WTC11 (cell line): ENCODE results near the gene LAGE3. TPM values are rescaled to one million over a fixed set of nuclear protein-coding genes. Genes with fewer than 3 reads are reported as not detected.

Experiments used
- ATAC-seq: fragments of 200-7000 bp; cut with Tn5 transposase; 2 replicates; pipeline ENCODE4 v1.10.0; 2021; ENCODE audit warnings: mild to moderate bottlenecking, moderate library complexity
- CTCF ChIA-PET: fragments of 300-600 bp; sonication (Branson Sonifier 250); formaldehyde crosslinking; loops from one replicate; lab custom pipeline; 2021; ENCODE audit warnings: antibody characterized with exemption; lab: Charles Lee
- POLR2A ChIA-PET: fragments of 350-600 bp; sonication (Branson Sonifier 250); formaldehyde crosslinking; loops from one replicate; lab custom pipeline; 2021; ENCODE audit warnings: antibody characterized with exemption; lab: Charles Lee
- DNase-seq: peaks from one replicate; pipeline ENCODE4 v3.0.0; 2021; ENCODE audit warnings: low spot score
- H3K27ac Mint-ChIP-seq: 2 replicates; pipeline ENCODE4 v1.8.0; 2021; ENCODE audit warnings: mixed read lengths
- H3K27me3 Mint-ChIP-seq: 2 replicates; pipeline ENCODE4 v1.8.0; 2021; ENCODE audit warnings: low read depth, mild to moderate bottlenecking, moderate library complexity, mixed read lengths
- H3K36me3 Mint-ChIP-seq: 2 replicates; pipeline ENCODE4 v1.8.0; 2021; ENCODE audit warnings: mixed read lengths
- H3K4me1 Mint-ChIP-seq: 2 replicates; pipeline ENCODE4 v1.8.0; 2022; ENCODE audit warnings: mixed read lengths
- H3K4me3 Mint-ChIP-seq: 2 replicates; pipeline ENCODE4 v1.8.0; 2021; ENCODE audit warnings: mild to moderate bottlenecking, moderate library complexity, mixed read lengths
- H3K9me3 Mint-ChIP-seq: 2 replicates; pipeline ENCODE4 v1.8.0; 2021; ENCODE audit warnings: mixed read lengths
- ELF4 ChIP-seq: sonication (generic); formaldehyde crosslinking; IDR thresholded peaks from 2 replicates; pipeline ENCODE4 v1.8.1; 2022; ENCODE audit warnings: low read depth, mild to moderate bottlenecking, moderate library complexity, missing genetic modification reagents
- ETV6 ChIP-seq: sonication (generic); formaldehyde crosslinking; IDR thresholded peaks from 2 replicates; pipeline ENCODE4 v1.8.1; 2022; ENCODE audit warnings: mild to moderate bottlenecking, missing genetic modification reagents
- JAZF1 ChIP-seq: fragments of 250-450 bp; sonication (Bioruptor Pico); IDR thresholded peaks from 2 replicates; pipeline ENCODE4 v1.9.0; 2021; ENCODE audit warnings: moderate library complexity, mild to moderate bottlenecking, inconsistent platforms
- MYBL2 ChIP-seq: sonication (generic); formaldehyde crosslinking; IDR thresholded peaks from 2 replicates; pipeline ENCODE4 v1.8.1; 2023; ENCODE audit warnings: mild to moderate bottlenecking, moderate library complexity, missing genetic modification reagents
- NFE2L1 ChIP-seq: sonication (generic); formaldehyde crosslinking; IDR thresholded peaks from 2 replicates; pipeline ENCODE4 v1.8.1; 2023; ENCODE audit warnings: missing genetic modification reagents
- NFYB ChIP-seq: sonication (generic); formaldehyde crosslinking; conservative IDR thresholded peaks from 2 replicates; pipeline ENCODE4 v1.8.0; 2022; ENCODE audit warnings: low read depth, missing genetic modification reagents
- OVOL2 ChIP-seq: fragments of 250-450 bp; sonication (Bioruptor Pico); IDR thresholded peaks from 2 replicates; pipeline ENCODE4 v1.9.0; 2021; ENCODE audit warnings: mild to moderate bottlenecking, borderline replicate concordance
- PRRX2 ChIP-seq: fragments of 250-450 bp; sonication (Bioruptor Pico); IDR thresholded peaks from 2 replicates; pipeline ENCODE4 v1.8.0; 2021; ENCODE audit warnings: mild to moderate bottlenecking
- RELA ChIP-seq: sonication (generic); formaldehyde crosslinking; IDR thresholded peaks from 2 replicates; pipeline ENCODE4 v1.8.1; 2022; ENCODE audit warnings: missing genetic modification reagents, mild to moderate bottlenecking, borderline replicate concordance
- SMAD4 ChIP-seq: sonication (generic); formaldehyde crosslinking; IDR thresholded peaks from 2 replicates; pipeline ENCODE4 v1.8.0; 2022; ENCODE audit warnings: mild to moderate bottlenecking, missing genetic modification reagents
- SOX15 ChIP-seq: fragments of 250-450 bp; sonication (Bioruptor Pico); IDR thresholded peaks from 2 replicates; pipeline ENCODE4 v1.9.0; 2021; ENCODE audit warnings: mild to moderate bottlenecking
- TCF7 ChIP-seq: sonication (generic); formaldehyde crosslinking; IDR thresholded peaks from 2 replicates; pipeline ENCODE4 v1.8.0; 2022; ENCODE audit warnings: mild to moderate bottlenecking, low read depth, missing genetic modification reagents, moderate library complexity
- TEAD4 ChIP-seq: sonication (generic); formaldehyde crosslinking; IDR thresholded peaks from 2 replicates; pipeline ENCODE4 v1.8.0; 2022; ENCODE audit warnings: mild to moderate bottlenecking, missing genetic modification reagents
- ZNF121 ChIP-seq: sonication (generic); formaldehyde crosslinking; IDR thresholded peaks from 2 replicates; pipeline ENCODE4 v1.8.0; 2023; ENCODE audit warnings: missing genetic modification reagents
- ZNF138 ChIP-seq: sonication (generic); formaldehyde crosslinking; conservative IDR thresholded peaks from 2 replicates; pipeline ENCODE4 v1.8.1; 2022; ENCODE audit warnings: mild to moderate bottlenecking, moderate library complexity, missing genetic modification reagents
- ZNF219 ChIP-seq: sonication (generic); formaldehyde crosslinking; IDR thresholded peaks from 2 replicates; pipeline ENCODE4 v1.8.0; 2023; ENCODE audit warnings: missing genetic modification reagents, mild to moderate bottlenecking, borderline replicate concordance
- ZNF396 ChIP-seq: fragments of 250-450 bp; sonication (Bioruptor Pico); IDR thresholded peaks from 2 replicates; pipeline ENCODE4 v1.8.0; 2021; ENCODE audit warnings: mild to moderate bottlenecking, moderate library complexity, borderline replicate concordance
- ZNF416 ChIP-seq: fragments of 250-450 bp; sonication (Bioruptor Pico); IDR thresholded peaks from 2 replicates; pipeline ENCODE4 v1.9.0; 2021; ENCODE audit warnings: mild to moderate bottlenecking, inconsistent platforms
- total RNA-seq: library from RNA; stranded (reverse); gene quantifications from 3 replicates; pipeline ENCODE4 v1.2.3, GENCODE V29; 2021
- TF ChIP-seq, protein P1 (sequence below): sonication (generic); formaldehyde crosslinking; IDR thresholded peaks from 2 replicates; pipeline ENCODE4 v1.8.0; 2023; ENCODE audit warnings: mild to moderate bottlenecking, missing genetic modification reagents
- TF ChIP-seq, protein P2 (sequence below): sonication (generic); formaldehyde crosslinking; IDR thresholded peaks from 2 replicates; pipeline ENCODE4 v1.8.1; 2023; ENCODE audit warnings: mild to moderate bottlenecking, missing genetic modification reagents, moderate library complexity
- TF ChIP-seq, protein P3 (sequence below): sonication (generic); formaldehyde crosslinking; IDR thresholded peaks from 2 replicates; pipeline ENCODE4 v1.8.0; 2022; ENCODE audit warnings: mild to moderate bottlenecking, missing genetic modification reagents
- TF ChIP-seq, protein P4 (sequence below): sonication (generic); formaldehyde crosslinking; IDR thresholded peaks from 2 replicates; pipeline ENCODE4 v1.8.1; 2022; ENCODE audit warnings: mild to moderate bottlenecking, moderate library complexity, missing genetic modification reagents
- TF ChIP-seq, protein P5 (sequence below): sonication (generic); formaldehyde crosslinking; IDR thresholded peaks from 2 replicates; pipeline ENCODE4 v1.8.0; 2023; ENCODE audit warnings: missing genetic modification reagents
- TF ChIP-seq, protein P6 (sequence below): fragments of 250-450 bp; sonication (Bioruptor Pico); IDR thresholded peaks from 2 replicates; pipeline ENCODE4 v1.9.0; 2021; ENCODE audit warnings: moderate library complexity, mild to moderate bottlenecking, inconsistent platforms, borderline replicate concordance
- TF ChIP-seq, protein P7 (sequence below): sonication (generic); formaldehyde crosslinking; IDR thresholded peaks from 2 replicates; pipeline ENCODE4 v1.8.1; 2023; ENCODE audit warnings: mild to moderate bottlenecking, missing genetic modification reagents

The LAGE3 gene
- total RNA-seq, 1 experiment from 2014 or later, result 46.1 TPM

DNA sequence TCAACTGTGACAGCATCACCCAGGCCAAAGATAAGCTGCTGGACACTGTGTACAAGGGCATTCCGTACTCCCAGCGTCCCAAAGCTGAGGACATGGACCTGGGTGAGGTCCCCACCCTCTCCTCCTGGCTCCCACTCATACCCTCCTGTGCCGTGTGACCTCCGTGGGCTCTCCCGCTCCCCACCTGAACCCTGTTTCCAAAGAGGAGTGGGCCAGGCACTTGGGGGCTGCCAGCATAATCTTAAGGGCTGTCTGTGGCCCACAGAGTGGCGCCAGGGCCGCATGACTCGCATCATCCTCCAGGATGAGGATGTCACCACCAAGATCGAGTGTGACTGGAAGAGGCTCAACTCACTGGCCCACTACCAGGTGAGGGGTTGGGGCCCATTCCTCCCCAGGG lies 10.0 kb downstream of the LAGE3 start:
- H3K36me3 Mint-ChIP-seq, result 0 out of 2 replicates have a peak, but pooled peaks cover 2% of the 10 kb centered on the region
- H3K4me3 Mint-ChIP-seq, result no peak overlapping the region
- TF ChIP-seq PRRX2 (CRISPR knock-in tag) (no peak), ZNF121 (CRISPR knock-in tag) (no peak), ETV6 (no peak), ZNF396 (CRISPR knock-in tag) (no peak), ZNF416 (CRISPR knock-in tag) (no peak), ZNF219 (CRISPR knock-in tag) (no peak), TEAD4 (CRISPR knock-in tag) (no peak)
- TF ChIP-seq, protein P1, sequence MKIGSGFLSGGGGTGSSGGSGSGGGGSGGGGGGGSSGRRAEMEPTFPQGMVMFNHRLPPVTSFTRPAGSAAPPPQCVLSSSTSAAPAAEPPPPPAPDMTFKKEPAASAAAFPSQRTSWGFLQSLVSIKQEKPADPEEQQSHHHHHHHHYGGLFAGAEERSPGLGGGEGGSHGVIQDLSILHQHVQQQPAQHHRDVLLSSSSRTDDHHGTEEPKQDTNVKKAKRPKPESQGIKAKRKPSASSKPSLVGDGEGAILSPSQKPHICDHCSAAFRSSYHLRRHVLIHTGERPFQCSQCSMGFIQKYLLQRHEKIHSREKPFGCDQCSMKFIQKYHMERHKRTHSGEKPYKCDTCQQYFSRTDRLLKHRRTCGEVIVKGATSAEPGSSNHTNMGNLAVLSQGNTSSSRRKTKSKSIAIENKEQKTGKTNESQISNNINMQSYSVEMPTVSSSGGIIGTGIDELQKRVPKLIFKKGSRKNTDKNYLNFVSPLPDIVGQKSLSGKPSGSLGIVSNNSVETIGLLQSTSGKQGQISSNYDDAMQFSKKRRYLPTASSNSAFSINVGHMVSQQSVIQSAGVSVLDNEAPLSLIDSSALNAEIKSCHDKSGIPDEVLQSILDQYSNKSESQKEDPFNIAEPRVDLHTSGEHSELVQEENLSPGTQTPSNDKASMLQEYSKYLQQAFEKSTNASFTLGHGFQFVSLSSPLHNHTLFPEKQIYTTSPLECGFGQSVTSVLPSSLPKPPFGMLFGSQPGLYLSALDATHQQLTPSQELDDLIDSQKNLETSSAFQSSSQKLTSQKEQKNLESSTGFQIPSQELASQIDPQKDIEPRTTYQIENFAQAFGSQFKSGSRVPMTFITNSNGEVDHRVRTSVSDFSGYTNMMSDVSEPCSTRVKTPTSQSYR (CRISPR knock-in tag), result no peak
- TF ChIP-seq, protein P2, sequence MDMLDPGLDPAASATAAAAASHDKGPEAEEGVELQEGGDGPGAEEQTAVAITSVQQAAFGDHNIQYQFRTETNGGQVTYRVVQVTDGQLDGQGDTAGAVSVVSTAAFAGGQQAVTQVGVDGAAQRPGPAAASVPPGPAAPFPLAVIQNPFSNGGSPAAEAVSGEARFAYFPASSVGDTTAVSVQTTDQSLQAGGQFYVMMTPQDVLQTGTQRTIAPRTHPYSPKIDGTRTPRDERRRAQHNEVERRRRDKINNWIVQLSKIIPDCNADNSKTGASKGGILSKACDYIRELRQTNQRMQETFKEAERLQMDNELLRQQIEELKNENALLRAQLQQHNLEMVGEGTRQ, result no peak
- TF ChIP-seq, protein P3, sequence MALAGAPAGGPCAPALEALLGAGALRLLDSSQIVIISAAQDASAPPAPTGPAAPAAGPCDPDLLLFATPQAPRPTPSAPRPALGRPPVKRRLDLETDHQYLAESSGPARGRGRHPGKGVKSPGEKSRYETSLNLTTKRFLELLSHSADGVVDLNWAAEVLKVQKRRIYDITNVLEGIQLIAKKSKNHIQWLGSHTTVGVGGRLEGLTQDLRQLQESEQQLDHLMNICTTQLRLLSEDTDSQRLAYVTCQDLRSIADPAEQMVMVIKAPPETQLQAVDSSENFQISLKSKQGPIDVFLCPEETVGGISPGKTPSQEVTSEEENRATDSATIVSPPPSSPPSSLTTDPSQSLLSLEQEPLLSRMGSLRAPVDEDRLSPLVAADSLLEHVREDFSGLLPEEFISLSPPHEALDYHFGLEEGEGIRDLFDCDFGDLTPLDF, result no peak
- H3K27ac Mint-ChIP-seq, result no peak overlapping the region
- H3K9me3 Mint-ChIP-seq, result no peaks in the 10 kb centered on the region
- ChIA-PET CTCF (interaction anchor here (0.6 to 1.2 kb wide), 2 partner anchors 58 to 376 kb away, joined by 3 to 6 read pairs; no protein-coding TSS in a partner anchor), POLR2A (no interaction called here)
- no peak for ATAC-seq
- no peak for DNase-seq
- no peaks in the 10 kb centered on the region for H3K27me3 Mint-ChIP-seq
- no peaks in the 10 kb centered on the region for H3K4me1 Mint-ChIP-seq

DNA sequence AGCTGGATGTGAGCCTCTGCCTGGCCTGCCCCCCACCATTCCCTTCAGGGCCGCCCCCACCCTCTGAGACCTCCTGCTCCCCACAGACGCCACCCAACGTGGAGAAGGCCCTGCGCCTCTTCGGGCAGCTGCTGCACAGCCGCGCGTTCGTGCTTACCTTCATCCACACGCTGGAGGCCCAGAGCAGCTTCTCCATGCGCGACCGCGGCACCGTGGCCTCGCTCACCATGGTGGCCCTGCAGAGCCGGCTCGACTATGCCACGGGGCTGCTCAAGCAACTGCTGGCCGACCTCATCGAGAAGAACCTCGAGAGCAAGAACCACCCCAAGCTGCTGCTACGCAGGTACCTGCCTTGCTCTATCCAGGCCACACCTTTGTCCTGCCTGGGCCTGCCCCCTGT lies 10.9 kb downstream of the LAGE3 start:
- Mint-ChIP-seq H3K9me3 (no peaks in the 10 kb centered on the region), H3K27ac (no peak overlapping the region), H3K27me3 (no peaks in the 10 kb centered on the region), H3K36me3 (0 out of 2 replicates have a peak, but pooled peaks cover 2% of the 10 kb centered on the region), H3K4me1 (no peaks in the 10 kb centered on the region), H3K4me3 (no peak overlapping the region)
- ATAC-seq (no peak), DNase-seq (no peak)
- TF ChIP-seq TCF7 (CRISPR knock-in tag), result no peak
- TF ChIP-seq RELA (CRISPR knock-in tag), result no peak
- TF ChIP-seq ZNF138 (CRISPR knock-in tag), result no peak
- TF ChIP-seq MYBL2 (CRISPR knock-in tag), result no peak
- TF ChIP-seq ELF4 (CRISPR knock-in tag), result no peak
- no peak for TF ChIP-seq NFE2L1
- TF ChIP-seq, protein P4, sequence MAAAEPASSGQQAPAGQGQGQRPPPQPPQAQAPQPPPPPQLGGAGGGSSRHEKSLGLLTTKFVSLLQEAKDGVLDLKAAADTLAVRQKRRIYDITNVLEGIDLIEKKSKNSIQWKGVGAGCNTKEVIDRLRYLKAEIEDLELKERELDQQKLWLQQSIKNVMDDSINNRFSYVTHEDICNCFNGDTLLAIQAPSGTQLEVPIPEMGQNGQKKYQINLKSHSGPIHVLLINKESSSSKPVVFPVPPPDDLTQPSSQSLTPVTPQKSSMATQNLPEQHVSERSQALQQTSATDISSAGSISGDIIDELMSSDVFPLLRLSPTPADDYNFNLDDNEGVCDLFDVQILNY, result no peak
- TF ChIP-seq, protein P5, sequence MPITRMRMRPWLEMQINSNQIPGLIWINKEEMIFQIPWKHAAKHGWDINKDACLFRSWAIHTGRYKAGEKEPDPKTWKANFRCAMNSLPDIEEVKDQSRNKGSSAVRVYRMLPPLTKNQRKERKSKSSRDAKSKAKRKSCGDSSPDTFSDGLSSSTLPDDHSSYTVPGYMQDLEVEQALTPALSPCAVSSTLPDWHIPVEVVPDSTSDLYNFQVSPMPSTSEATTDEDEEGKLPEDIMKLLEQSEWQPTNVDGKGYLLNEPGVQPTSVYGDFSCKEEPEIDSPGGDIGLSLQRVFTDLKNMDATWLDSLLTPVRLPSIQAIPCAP, result no peak
- no peak for TF ChIP-seq JAZF1 (CRISPR knock-in tag)
- TF ChIP-seq SOX15 (CRISPR knock-in tag), result no peak
- TF ChIP-seq ETV6, result no peak
- no peak for TF ChIP-seq NFYB
- no peak for TF ChIP-seq OVOL2 (CRISPR knock-in tag)
- no peak for TF ChIP-seq ZNF396 (CRISPR knock-in tag)
- TF ChIP-seq, protein P6, sequence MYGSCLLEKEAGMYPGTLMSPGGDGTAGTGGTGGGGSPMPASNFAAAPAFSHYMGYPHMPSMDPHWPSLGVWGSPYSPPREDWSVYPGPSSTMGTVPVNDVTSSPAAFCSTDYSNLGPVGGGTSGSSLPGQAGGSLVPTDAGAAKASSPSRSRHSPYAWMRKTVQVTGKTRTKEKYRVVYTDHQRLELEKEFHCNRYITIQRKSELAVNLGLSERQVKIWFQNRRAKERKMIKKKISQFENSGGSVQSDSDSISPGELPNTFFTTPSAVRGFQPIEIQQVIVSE (CRISPR knock-in tag), result no peak
- no peak for TF ChIP-seq SMAD4
- TF ChIP-seq, protein P7, sequence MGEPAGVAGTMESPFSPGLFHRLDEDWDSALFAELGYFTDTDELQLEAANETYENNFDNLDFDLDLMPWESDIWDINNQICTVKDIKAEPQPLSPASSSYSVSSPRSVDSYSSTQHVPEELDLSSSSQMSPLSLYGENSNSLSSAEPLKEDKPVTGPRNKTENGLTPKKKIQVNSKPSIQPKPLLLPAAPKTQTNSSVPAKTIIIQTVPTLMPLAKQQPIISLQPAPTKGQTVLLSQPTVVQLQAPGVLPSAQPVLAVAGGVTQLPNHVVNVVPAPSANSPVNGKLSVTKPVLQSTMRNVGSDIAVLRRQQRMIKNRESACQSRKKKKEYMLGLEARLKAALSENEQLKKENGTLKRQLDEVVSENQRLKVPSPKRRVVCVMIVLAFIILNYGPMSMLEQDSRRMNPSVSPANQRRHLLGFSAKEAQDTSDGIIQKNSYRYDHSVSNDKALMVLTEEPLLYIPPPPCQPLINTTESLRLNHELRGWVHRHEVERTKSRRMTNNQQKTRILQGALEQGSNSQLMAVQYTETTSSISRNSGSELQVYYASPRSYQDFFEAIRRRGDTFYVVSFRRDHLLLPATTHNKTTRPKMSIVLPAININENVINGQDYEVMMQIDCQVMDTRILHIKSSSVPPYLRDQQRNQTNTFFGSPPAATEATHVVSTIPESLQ (CRISPR knock-in tag), result no peak
- ChIA-PET CTCF (interaction anchor here (1.2 kb wide), 1 partner anchor 59 kb away, joined by 3 read pairs; no protein-coding TSS in a partner anchor), POLR2A (no interaction called here)
